NCI-H345 treated with DMSO at 0.1 percent for 48 hours (cell line): ENCODE data around the gene ZBTB8B.

Source experiments
- DNase-seq: peaks from one replicate; lab custom pipeline; 2025; ENCODE audit not compliant: unreplicated experiment; lab: John Stamatoyannopoulos, UW

The ZBTB8B gene

GRCh38 chr1:32503153-32503552 is 38.3 kb downstream of the ZBTB8B start:
- DNase-seq, result no peak

GRCh38 chr1:32507021-32507420 is 42.1 kb downstream of the ZBTB8B start:
- no peak for DNase-seq

- DNase-seq, result no peak
These were observed 43.9 kb downstream of the ZBTB8B start for GRCh38 chr1:32508761-32509160.

GRCh38 chr1:32509939-32510338 is 45.1 kb downstream of the ZBTB8B start:
- DNase-seq, result no peak
